ENCODE results near the gene CNNM4.

Gene CNNM4

DNA sequence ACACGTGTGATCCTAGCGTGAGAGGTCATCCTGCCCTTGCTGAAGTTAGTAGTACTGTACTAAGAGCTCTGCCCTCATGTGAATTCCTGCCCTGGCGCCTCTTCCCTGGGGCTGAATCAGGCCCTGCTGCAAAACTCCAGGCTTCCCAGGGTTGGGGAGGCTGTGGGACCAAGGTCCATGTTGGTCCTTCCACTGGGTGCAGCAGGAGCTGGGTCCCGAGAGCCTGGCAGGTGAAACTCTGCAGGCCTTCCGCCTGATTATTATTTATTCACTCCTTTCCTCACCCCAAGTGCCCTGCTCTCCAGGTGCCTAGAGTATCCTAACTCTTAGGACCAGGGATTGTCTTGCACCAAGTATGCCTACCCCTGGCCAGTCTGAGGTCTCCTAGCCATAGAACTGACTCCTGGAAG lies 50.1 kb downstream of the CNNM4 start:
- DNase-seq (ENCODE audit: low read depth): no peak

DNA sequence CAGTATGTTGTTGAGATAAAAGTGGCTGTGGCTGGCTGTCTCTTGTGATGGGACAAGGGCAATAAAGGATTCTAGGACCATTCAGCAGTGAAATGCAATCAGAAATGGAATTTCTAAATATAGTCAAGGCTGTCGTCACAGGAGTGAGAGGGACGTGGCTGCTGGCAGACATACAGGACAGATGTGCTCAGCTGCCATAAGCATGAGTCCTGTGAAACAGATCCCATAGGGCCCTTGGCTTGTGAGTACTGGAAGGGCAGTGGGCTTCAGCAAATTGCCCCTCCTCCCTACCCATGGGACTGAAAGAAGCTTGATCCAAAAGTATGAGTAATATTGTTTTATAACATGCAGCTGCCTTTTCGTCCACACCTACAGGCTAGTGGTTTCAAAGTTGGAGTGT lies 51.2 kb downstream of the CNNM4 start:
- no peak for DNase-seq (ENCODE audit: low read depth)

GRCh38 chr2:96813656-96814055 lies 53.0 kb downstream of the CNNM4 start:
- DNase-seq (ENCODE audit: low read depth): no peak

- peak; percentile 13 for DNase-seq (ENCODE audit: low read depth)
Measured at GRCh38 chr2:96815326-96816126, 54.8 kb downstream of the CNNM4 start.

DNA sequence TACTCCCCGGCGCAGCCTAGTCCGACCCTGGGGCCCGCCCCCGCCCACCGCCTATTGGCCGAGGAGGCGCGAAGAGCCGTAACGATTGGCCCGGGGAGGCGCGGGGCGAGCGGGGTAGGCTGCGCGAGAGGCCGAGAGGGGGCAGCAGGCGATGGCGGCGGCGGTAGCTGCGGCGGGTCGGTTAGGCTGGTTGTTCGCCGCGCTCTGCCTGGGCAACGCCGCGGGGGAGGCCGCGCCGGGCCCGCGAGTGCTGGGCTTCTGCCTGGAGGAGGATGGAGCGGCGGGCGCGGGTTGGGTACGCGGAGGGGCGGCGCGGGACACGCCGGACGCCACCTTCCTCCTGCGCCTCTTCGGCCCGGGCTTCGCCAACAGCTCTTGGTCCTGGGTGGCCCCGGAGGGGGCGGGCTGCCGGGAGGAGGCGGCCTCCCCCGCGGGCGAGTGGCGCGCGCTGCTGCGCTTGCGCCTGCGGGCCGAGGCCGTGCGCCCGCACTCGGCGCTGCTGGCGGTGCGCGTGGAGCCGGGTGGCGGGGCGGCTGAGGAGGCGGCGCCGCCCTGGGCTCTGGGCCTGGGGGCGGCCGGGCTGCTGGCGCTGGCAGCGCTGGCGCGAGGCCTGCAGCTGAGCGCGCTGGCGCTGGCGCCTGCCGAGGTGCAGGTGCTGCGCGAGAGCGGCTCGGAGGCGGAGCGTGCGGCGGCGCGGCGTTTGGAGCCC lies 55.6 kb downstream of the CNNM4 start, which contains the start of gene CNNM3:
Gene CNNM3, plus strand, starts transcription at position 142 of the 709 bp plus-strand sequence. Its CDS starts 10 bp downstream, at position 152.
- peak; percentile 92 for DNase-seq (ENCODE audit: low read depth)

GRCh38 chr2:96816836-96817702 lies 56.4 kb downstream of the CNNM4 start:
- no peak for DNase-seq (ENCODE audit: low read depth)

- DNase-seq (ENCODE audit: low read depth): no peak
Measured at GRCh38 chr2:96817882-96818281, 57.2 kb downstream of the CNNM4 start.

DNA sequence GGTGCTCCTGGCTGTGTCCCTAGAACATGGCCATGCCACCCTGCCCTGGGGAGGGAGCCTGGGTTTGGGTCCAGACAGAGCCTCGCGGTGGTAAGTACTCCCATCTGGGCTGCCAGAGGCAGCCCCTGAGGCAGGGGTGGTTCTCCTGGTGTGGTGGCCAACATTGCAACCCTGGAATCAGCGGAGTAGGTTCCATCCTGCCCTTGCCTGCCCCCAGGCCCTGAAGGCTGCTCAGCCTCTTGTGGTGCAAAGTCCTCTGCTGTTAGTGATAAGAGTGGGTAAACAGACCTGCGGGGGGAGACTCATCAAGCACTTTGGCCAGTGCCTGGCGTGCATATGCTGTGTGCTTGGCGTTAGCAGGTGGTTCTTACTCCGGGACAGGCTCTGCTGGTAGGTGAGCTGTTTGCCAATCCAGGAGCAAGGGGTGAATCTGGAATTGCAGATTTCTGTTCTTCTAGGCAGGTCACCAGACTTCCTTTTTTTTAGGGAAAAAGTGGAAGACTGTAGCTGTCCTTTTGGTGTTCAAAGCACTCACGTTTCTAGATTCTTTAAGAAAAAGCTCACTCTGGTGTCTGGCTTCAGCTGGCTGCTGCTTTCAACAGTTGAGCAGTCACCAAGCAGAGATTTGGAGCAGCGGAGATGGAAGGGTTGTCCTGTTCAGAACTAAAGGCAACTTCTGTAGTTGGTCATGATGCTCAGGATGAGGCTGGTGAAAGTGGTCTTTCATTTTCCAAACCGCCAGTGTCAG lies 58.6 kb downstream of the CNNM4 start:
- DNase-seq (ENCODE audit: low read depth): no peak

GRCh38 chr2:96819876-96820511 lies 59.3 kb downstream of the CNNM4 start:
- no peak for DNase-seq (ENCODE audit: low read depth)

GRCh38 chr2:96821113-96821675 lies 60.5 kb downstream of the CNNM4 start:
- DNase-seq (ENCODE audit: low read depth): no peak

DNA sequence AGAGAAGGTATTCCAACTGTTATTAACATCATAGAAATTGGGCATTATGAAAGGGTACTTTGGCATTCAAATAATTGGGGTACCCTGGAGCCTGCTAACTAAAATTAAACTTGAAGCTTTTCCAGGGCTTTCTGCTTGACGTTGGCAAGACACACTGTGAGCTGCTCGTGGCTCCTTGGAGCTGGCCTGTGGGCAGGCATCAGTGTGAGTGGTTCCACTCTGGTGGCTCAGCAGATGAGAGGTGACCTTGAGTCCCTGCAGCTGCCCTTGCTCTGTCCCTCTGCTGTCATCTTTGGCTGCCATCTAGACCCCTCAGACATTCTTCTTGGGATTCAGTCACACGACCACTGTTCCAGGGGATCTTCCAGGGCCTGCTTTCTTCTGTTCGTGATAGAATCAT lies 62.1 kb downstream of the CNNM4 start:
- DNase-seq (ENCODE audit: low read depth): no peak

GRCh38 chr2:96823198-96823597 lies 62.5 kb downstream of the CNNM4 start:
- DNase-seq (ENCODE audit: low read depth): no peak

DNA sequence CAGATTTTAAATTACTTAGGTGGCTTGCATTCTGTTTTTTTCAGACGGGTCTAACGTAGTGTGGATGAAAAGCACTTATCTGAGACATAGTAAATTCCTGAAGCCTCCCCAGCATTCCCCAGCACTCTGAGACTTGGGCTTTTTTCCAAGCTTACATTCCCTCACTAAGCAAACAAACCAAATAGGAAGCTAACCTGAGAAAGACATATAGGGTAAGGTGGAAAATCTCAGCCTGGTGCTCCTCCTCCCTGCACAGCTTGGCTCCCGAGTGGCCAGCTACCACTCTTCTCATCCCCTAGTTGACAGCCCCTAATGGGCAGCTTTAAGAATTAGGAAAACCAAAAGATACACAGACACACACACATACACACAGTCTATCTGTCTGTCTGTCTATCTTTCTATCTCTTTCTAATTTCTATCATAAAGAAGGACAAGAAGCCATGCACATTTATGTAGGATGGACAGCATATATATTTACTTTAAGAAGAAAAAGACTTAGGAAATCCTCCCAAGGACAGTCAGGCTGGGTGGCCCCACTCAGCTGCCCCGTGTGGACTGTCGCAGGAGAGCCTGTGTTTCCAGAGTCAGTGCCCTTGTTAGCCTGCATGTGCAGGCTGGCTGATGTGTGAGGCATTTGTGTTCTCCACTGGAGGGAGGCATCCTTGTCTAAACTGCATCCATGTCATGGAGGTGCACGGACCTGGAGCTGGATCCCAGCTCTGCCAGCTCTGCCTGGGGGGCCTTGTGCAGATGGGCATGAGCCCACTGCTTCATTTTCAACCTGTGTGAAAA lies 63.6 kb downstream of the CNNM4 start:
- DNase-seq (ENCODE audit: low read depth): no peak

- no peak for DNase-seq (ENCODE audit: low read depth)
Measured at GRCh38 chr2:96825057-96825456, 64.4 kb downstream of the CNNM4 start.

- no peak for DNase-seq (ENCODE audit: low read depth)
Measured at GRCh38 chr2:96826546-96827278, 66.0 kb downstream of the CNNM4 start.

GRCh38 chr2:96828436-96828835 lies 67.7 kb downstream of the CNNM4 start:
- DNase-seq (ENCODE audit: low read depth): no peak

DNA sequence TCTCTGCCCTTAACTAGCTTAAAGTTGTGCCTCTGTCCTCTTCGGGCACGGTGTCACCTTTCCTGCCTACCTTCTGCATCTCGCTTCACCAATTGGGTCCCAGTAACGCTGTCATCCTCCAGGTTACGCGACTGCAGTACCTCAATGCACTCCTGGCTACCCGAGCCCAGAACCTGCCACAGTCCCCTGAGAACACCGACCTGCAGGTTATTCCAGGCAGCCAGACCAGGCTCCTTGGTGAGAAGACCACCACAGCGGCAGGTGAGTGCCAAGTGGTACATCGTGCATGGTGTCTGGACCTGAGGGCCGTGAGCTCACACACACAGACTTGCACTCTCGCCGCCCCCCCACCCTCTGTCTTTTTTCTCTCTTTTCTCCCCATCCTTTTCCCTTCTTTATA lies 68.2 kb downstream of the CNNM4 start:
- no peak for DNase-seq (ENCODE audit: low read depth)

DNA sequence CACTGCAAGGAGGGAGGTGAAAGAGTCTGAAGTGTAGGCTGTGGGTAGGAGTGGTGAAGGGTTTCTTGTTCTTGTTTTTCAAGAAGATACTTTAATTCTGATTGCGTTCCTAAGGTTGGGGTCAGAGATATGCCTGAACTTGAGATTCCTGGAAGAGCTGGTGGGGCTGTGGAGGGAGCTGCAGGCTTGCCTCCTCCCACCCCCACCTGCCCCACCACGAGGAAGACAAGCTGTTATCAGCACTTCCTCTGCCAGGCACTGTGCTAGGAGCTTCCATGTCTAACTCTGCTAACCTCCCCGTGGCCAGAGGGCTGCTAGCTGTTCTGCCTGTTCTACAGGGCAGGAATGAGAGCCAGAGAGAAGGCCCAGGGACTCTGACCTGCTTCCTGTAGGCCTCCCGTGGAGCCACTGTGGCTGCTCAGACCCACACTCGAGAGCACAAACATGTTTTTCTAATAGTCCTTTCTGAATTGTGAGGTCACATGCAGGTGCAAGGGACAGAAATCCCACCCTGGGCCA lies 69.4 kb downstream of the CNNM4 start:
- no peak for DNase-seq (ENCODE audit: low read depth)

GRCh38 chr2:96831679-96832078 lies 71.0 kb downstream of the CNNM4 start:
- DNase-seq (ENCODE audit: low read depth): no peak

Data from stimulated activated CD4-positive, alpha-beta T cell treated with anti-CD3 and anti-CD28 coated beads, Interleukin-2, amount 100 ng/mL, for 4 hours (primary cell).